Liver (tissue), 3 donors: Measurements from ENCODE around the gene PHF12.
"Not testable (repeated sequence)": the region's sequence is repeated elsewhere in the genome, so short reads cannot be mapped to it uniquely, and the experiment has no call there.

Experiments
- EGR1 ChIP-seq, 2 donors: IDR thresholded peaks; 2 replicates each; pipeline ENCODE4 v1.6.1; 2016 to 2018; ENCODE audit warnings: antibody characterized with exemption in 2 of 2, low read depth in 2 of 2
- JUND ChIP-seq, 2 donors: IDR thresholded peaks; 2 replicates each; pipeline ENCODE4 v1.6.1; 2016; ENCODE audit warnings: antibody characterized with exemption in 2 of 2
- NR2F2 ChIP-seq: IDR thresholded peaks from 2 replicates; pipeline ENCODE4 v1.6.1; 2016; ENCODE audit warnings: antibody characterized with exemption
- RAD21 ChIP-seq, 2 donors: IDR thresholded peaks; 2 replicates each; pipeline ENCODE4 v1.6.1; 2016; ENCODE audit warnings: antibody characterized with exemption in 2 of 2, mild to moderate bottlenecking in 2 of 2
- REST ChIP-seq: IDR thresholded peaks from 2 replicates; pipeline ENCODE4 v1.6.1; 2016; ENCODE audit warnings: antibody characterized with exemption, mild to moderate bottlenecking
- RXRA ChIP-seq, 2 donors: IDR thresholded peaks; 2 replicates each; pipeline ENCODE4 v1.6.1; 2017 to 2018; ENCODE audit warnings: antibody characterized with exemption in 2 of 2, mild to moderate bottlenecking in 1 of 2
- SP1 ChIP-seq: IDR thresholded peaks from 2 replicates; pipeline ENCODE4 v1.6.1; 2018; ENCODE audit warnings: antibody characterized with exemption, mild to moderate bottlenecking
- TF ChIP-seq, protein P1 (sequence below): fragments of 150-350 bp; IDR thresholded peaks from 2 replicates; pipeline ENCODE4 v1.5.1; 2017; ENCODE audit warnings: improper control_type of control experiment, low read depth, low read length; ENCODE audit not compliant: missing input control
- donor health status: healthy.
- donor health status: healthy.

DNA sequence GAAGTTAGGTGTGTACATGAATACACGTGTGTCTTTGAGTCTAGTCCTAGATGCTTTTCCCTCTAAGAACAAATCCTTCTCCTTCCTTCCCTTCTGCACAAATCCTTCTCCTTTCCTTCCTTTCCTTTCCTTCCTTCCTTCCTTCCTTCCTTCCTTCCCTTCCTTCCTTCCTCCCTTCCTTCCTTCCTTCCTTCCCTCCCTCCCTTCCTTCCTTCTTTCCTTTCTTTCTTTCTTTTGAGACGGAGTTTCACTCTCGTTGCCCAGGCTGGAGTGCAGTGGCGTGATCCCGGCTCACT is 47.8 kb downstream of the PHF12 start:
- TF ChIP-seq, protein P1, sequence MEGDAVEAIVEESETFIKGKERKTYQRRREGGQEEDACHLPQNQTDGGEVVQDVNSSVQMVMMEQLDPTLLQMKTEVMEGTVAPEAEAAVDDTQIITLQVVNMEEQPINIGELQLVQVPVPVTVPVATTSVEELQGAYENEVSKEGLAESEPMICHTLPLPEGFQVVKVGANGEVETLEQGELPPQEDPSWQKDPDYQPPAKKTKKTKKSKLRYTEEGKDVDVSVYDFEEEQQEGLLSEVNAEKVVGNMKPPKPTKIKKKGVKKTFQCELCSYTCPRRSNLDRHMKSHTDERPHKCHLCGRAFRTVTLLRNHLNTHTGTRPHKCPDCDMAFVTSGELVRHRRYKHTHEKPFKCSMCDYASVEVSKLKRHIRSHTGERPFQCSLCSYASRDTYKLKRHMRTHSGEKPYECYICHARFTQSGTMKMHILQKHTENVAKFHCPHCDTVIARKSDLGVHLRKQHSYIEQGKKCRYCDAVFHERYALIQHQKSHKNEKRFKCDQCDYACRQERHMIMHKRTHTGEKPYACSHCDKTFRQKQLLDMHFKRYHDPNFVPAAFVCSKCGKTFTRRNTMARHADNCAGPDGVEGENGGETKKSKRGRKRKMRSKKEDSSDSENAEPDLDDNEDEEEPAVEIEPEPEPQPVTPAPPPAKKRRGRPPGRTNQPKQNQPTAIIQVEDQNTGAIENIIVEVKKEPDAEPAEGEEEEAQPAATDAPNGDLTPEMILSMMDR, result not testable (repeated sequence)
- not testable (repeated sequence) for TF ChIP-seq SP1; NR2F2; REST; RXRA (IDR thresholded peaks at IDR 0.05); EGR1 (IDR thresholded peaks at IDR 0.05; ENCODE audit: low read depth in 2 of 2); RAD21 (IDR thresholded peaks at IDR 0.05); JUND (IDR thresholded peaks at IDR 0.05)
